Left kidney (tissue), 8 donors: ENCODE results near the gene GDF15. TPM values are rescaled to one million over a fixed set of nuclear protein-coding genes. Genes with fewer than 3 reads are reported as not detected.
"Not testable (repeated sequence)": the region's sequence is repeated elsewhere in the genome, so short reads cannot be mapped to it uniquely, and the experiment has no call there.

Experiments used
- DNase-seq: peaks from one replicate; pipeline ENCODE4 v3.0.0-alpha.2; 2013
- long read RNA-seq, 8 donors: transcript quantifications; one replicate each; lab custom pipeline, GENCODE V29; 2026
- polyA plus RNA-seq: library from polyadenylated mRNA; unstranded; fragments of 120-200 nt; gene quantifications from one replicate; pipeline ENCODE4 v1.2.1, GENCODE V29; 2013; ENCODE audit not compliant: insufficient read length

The GDF15 gene, protein sequence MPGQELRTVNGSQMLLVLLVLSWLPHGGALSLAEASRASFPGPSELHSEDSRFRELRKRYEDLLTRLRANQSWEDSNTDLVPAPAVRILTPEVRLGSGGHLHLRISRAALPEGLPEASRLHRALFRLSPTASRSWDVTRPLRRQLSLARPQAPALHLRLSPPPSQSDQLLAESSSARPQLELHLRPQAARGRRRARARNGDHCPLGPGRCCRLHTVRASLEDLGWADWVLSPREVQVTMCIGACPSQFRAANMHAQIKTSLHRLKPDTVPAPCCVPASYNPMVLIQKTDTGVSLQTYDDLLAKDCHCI
- polyA plus RNA-seq, result 4.2 TPM
- long read RNA-seq, donor 1, partial matches to known transcripts, result 0 of 5 reads
- long read RNA-seq, donor 1, other reads (novel, unspliced or antisense), result 0 of 5 reads
- long read RNA-seq, donor 2, result 0 reads
- long read RNA-seq, donor 3, partial matches to known transcripts, result 0 of 3 reads
- long read RNA-seq, donor 3, other reads (novel, unspliced or antisense), result 0 of 3 reads
- long read RNA-seq, donor 4, result 0 reads
- long read RNA-seq, donor 5, transcript GDF15-201 (2 exons, 1,200 nt), result major isoform, 7 of 7 reads
- long read RNA-seq, donor 5, partial matches to known transcripts, result 0 of 7 reads
- long read RNA-seq, donor 5, other reads (novel, unspliced or antisense), result 0 of 7 reads
- long read RNA-seq, donor 6, partial matches to known transcripts, result 0 of 1 reads
- long read RNA-seq, donor 6, other reads (novel, unspliced or antisense), result 0 of 1 reads
- long read RNA-seq, donor 7, partial matches to known transcripts, result 0 of 2 reads
- long read RNA-seq, donor 7, other reads (novel, unspliced or antisense), result 0 of 2 reads
- long read RNA-seq, donor 8, partial matches to known transcripts, result 0 of 4 reads
- long read RNA-seq, donor 8, other reads (novel, unspliced or antisense), result 0 of 4 reads

DNA sequence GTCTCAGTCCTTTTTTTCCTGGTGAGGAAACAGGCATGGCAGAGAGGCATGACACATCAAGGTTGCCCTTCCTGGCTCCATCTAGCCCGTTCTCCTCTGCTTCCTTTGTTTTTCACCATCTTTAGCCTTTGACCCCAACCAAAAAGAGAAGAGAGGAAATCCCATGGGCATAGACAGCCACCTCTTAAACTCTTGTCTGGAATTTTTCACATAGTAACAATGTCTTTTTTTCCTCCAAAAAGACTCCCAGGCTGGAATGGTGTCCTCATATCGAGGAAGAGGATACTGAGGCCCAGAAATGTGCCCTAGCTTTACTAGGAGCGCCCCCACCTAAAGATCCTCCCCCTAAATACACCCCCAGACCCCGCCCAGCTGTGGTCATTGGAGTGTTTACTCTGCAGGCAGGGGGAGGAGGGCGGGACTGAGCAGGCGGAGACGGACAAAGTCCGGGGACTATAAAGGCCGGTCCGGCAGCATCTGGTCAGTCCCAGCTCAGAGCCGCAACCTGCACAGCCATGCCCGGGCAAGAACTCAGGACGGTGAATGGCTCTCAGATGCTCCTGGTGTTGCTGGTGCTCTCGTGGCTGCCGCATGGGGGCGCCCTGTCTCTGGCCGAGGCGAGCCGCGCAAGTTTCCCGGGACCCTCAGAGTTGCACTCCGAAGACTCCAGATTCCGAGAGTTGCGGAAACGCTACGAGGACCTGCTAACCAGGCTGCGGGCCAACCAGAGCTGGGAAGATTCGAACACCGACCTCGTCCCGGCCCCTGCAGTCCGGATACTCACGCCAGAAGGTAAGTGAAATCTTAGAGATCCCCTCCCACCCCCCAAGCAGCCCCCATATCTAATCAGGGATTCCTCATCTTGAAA is at the start of gene GDF15:
TSS of gene GDF15 (plus strand) at position 484 of the 868 bp plus-strand sequence. CDS start at position 516, 32 bp downstream.
- no peak for DNase-seq

DNA sequence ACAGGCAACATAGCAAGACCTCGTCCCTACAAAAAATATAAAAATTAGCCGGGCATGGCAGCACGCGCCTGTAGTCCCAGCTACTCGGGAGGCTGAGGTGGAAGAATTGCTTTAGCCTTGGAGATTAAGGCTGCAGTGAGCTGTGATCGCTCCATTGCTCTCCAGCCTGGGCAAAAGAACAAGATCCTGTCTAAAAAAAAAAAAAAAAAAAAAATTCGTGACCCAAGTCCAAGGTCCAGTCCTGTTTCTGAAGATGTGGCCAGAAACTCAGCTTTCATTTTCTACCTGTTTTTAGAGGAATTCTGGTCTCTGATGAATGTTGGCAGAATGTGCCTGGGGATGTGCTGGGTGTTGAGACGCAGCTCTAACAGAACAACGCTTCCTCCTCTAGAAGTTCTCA is 47.4 kb upstream of the GDF15 start:
- DNase-seq, result no peak

DNA sequence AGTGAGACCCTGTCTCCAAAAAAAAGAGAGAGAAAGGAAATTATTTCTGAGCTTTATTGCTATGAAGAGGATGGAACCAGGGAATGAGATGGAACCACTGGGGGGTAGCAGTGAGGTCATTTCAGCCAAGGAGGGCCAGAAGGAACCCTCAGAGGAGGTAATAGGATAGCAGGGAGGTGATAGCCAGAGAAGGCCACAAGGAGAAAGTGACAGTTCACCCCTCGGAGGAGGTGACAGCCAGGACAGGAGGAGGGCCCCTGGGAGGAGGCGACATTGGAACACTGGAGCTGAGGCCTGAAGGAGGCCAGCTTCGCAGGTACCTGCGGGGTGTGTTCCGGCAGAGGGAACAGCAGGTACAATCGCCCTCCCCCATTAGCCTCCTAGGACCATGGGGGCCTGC is 46.2 kb upstream of the GDF15 start:
- DNase-seq, result no peak

DNA sequence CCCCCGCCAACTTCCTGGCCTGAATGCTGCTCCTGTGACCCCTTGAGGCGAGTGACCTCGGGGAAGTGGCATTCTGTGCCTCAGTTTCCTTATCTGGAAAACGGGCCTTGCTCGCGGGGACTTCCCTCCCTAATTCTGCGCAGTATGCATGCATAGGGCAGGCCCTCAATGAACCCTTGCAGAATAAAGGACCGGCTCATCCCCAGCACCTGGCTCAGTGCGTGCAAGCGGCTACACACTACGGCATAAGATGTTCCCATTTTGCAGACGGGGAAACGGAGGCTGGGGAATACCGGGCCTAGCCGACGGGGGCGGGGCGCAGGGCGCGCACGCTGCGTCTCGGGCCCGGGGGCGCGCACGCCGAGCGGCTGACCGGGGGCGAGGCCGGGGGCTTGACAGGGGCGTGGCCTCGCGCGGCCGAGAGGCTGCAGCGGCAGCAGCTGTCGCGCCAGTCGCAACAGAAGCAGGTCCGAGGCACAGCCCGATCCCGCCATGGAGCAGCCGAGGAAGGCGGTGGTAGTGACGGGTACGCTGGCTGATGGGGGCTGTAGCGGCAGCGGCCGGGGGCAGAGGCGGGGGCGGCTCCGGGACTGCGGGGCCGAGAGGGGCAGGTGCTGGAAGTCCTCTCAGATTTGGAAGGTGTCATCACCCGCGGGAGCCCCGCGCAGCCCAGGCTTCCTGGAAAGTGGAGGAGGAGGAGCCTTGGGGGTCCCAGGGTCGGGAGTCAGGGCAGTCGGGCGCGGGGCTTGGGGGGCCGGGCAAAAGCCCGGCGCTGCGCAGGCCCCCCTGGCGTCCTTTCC is 45.6 kb upstream of the GDF15 start, which contains the start of gene PGPEP1:
TSS of gene PGPEP1 (plus strand) at position 409 of the 800 bp plus-strand sequence. CDS start at position 493, 84 bp downstream.
- peak; percentile 52 for DNase-seq

DNA sequence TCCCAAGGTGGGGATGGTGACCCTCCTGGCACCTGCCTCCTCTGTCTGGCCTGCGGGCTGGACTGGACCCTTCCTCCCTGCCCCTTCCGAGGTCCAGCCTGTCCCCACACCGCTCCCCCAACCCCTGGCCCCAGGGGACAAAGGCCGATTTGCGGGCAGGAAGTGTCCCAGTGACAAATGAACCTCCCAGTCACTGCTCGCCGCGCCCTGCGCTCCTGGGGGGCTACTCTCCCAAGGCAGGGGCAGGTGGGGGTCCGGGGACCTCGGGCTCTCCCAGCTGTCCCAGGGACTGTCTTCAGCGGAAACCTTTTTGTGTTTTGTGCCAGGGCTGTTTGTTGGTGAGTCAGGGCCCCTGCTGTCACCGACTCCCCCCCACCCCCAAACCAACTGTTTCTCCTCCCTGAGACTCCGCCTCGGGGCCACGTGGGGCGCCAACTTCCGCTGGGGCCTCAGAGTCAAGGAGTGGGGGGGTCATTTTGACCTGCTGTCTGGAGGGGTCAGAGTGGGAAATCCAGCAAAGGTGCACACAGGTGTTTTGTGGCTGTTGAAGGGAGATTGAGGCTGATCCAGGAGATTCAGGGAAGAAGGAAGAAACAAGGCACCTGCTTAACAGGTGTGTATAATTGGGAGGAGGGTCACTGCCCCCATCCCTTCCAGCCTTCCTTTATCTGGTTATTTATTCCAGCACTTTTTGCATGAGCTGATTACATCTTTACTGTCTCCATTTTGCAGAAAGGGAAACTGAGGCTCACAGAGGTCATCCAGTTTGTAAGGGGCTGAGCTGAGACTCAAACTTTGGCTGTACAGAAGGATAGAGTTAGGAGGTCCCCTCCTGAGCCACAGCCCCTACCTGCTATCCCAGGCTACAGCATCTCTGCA is 44.7 kb upstream of the GDF15 start:
- DNase-seq, result no peak

DNA sequence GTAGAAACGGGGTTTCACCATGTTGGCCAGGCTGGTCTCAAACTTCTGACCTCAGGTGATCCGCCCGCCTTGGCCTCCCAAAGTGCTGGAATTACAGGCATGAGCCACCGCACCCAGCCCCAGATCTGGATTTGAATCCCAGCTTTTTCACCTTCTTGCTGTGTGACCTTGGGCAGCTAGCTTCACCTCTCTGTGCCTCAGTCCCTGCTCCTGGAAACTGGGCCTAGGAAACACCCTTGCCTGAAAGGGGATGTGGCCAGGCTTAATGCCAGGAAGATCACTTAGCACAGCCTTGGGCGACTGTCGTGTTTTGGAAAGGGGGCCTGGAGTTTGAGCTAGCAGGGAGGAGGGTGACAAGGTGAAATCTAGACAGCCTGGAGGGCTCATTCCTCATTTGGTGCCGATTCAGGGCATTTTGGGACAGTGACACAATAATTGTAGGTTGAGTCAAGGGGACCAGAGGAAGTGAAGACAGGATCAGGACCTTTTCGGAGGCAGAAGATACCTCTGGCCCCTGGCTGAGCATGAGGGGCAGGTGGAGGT is 43.8 kb upstream of the GDF15 start:
- no peak for DNase-seq

DNA sequence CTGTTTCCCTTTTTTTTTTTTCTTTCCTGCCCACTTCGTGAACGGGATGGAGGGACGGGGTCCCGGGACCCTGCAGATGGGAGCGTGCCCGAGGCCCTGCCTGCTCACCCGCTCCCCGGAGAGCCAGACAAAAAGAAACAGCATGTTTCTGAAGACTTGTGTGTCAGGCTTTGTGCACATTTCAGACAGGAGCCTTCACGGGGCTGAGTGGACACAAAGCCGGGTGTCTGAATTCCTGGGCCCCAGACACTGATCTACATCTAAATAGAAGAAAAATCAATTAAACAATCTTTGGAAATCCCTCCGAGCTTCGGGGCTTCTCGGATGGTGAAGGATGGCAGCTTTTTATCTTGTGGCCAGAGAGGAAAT is 41.4 kb upstream of the GDF15 start:
- no peak for DNase-seq

DNA sequence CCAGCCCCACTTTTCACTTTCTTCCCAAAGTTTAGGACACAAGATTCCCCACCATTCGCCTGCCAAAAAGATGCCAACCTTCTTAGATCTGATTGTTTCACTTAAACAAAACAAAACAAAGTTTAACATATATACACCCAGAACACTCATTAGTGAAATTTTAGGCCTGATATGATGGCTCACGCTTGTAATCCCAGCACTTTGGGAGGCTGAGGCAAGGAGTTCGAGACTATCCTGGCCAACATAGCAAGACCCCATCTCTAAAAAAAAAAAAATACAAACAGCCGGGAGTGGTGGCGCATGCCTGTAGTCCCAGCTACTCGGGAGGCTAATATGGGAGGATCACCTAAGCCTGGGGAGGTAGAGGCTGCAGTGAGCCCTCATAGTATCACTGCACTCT is 40.7 kb upstream of the GDF15 start:
- no peak for DNase-seq

DNA sequence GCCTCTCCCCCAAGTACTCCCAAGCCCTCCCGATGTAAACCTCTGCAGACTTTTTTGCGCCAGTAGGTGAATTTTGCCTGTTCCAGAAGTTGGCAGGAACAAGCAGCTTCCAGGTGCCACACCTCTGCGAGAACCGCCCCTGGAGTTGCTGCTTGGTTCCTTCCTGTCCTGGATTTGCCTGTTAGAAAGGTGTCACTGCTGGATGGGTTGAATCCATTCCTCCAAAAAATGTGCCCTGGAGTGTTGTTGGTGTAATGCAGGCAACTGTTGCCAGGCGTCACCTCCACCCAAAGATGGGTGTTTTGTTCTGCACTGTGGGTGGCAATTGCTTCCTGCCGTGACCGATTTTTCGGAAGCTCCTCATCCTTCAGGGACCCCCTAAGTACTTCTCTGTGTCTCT is 39.9 kb upstream of the GDF15 start:
- no peak for DNase-seq

DNA sequence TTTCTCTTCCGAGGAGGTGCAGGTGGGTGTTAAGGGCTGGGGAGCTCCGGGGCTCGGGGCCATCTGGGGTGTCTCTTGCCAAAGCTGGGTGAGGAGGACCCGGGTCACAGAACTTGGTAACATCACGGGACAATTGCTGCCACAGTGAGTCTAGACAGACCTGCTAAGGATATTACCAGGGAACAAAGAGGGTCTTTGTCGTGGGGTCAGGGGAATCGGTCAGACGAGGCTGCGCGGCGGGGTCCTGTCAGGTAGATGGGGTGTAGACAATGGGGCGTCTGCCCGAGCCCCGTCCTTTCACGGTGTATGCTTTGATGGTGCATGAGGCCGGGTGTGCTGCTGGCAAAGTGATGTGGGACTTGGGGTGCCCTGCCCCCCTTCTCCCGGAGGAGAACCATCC is 37.8 kb upstream of the GDF15 start:
- DNase-seq, result no peak

DNA sequence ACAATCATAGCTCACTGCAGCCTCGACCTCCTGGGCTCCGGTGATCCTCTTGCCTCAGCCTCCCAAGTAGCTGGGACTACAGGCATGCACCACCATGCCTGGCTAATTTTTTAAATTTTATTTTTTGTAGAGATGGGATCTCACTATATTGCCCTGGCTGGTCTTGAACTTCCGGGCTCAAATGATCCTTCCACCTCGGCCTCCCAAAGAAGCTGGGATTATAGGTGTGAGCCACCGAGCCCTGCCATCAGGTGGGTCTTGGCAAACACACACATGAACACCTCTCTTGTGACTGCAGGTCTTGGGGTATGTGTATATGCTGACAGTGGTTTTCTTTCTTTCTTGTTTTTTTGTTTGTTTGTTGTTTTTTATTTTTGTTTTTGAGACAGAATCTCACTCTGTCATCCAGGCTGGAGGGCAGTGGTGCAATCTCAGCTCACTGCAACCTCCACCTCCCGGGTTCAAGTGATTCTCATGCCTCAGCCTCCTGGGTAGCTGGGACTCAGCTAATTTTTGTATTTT is 37.1 kb upstream of the GDF15 start:
- DNase-seq, result not testable (repeated sequence)

DNA sequence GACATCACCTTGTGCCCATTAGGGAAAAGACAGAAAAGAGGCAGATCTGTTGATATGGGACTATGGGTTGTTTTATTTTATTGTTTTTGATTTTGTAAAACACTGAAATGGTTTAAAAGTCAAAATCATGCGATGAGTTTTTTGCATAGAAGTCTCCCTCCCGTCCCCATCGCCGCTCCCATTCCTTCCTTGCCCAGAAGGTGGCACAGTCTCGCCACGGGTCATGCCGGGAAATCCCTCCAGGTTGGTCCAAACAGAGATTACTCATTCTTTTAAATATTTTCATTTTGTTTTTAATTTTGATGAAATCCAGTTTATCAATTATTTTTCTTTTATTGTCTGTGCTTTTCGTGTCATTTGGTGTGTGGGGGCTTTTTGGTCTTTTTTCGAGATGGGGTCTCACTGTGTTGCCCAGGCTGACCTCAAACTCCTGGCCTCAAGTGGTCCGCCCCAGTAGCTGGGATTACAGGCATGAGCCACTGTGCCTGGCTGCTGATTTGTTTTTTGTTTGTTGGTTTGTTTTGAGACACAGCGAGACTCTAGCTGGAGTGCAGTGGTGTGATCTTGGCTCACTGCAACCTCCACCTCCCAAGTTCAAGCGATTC is 36.3 kb upstream of the GDF15 start:
- no peak for DNase-seq

DNA sequence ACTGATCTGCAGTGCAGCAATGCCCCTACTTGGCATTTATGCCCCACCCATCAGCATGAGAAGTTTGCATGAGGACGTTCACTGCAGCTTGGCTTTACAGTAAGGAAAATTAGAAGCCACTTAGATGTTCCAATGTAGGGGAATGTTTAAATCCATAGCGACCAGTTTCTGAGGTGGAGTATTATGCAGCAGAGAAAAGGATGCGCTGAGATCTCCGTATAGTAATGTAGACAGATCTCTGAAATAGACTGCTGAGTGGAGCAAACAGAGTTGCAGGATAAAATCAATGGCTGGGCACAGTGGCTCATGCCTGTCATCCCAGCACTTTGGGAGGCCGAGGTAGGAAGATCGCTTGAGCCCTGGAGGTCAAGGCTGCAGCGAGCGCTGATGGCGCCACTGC is 35.5 kb upstream of the GDF15 start:
- no peak for DNase-seq

DNA sequence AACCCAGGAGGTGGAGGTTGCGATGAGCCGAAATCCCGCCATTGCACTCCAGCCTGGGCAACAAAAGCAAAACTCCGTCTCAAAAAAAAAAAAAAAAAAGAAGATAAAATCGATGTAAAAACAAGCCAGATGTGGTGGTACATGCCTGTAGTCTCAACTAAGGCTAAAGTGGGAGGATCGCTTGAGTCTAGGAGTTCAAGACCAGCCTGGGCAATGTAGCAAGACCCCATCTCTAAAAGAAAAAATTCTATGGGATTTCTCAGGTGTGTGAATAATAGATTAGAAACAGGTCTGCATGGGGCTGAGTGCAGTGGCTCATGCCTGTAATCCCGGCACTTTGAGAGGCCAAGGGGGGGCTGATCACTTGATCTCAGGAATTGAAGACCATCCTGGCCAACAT is 34.4 kb upstream of the GDF15 start:
- no peak for DNase-seq

DNA sequence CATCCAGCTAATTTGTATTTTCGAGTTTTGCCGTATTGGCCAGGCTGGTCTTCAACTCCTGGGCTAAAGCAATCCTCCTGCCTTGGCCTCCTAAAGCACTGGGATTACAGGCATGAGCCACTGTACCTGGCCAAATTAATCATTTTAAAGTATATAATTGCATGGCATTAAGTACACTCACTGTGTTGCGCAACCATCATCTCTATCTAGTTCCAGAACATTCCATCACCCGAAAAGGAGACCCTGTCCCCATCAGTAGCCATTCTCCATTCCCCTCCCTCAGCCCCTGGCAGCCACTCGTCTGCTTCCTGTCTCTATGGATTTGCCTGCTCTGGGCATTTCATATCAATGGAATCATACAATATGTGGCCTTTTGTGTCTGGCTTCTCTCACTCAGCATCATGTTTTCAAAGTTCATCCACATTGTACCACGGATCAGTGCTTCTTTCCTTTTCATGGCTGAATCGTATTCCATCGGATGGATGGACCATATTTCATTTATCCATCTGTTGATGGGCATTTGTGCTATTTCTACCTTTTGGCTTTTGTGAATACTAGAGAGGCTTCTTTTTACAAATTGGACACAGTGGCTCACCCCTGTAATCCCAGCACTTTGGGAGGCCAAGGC is 32.5 kb upstream of the GDF15 start:
- DNase-seq, result no peak

DNA sequence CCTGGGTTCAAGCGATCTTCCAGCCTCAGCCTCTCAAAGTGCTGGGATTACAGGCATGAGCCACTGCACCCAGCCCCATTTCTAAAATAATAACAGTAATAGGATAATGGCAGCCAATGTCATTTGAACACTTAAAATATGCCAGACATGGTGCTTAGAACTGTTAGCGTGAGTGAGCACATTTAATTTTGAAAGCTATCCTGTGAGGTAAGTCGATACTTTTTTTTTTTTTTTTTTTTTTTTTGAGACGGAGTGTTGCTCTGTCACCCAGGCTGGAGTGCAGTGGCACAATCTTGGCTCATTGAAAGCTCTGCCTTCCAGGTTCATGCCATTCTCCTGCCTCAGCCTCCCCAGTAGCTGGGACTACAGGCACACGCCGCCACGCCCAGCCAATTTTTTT is 31.2 kb upstream of the GDF15 start:
- DNase-seq, result not testable (repeated sequence)

DNA sequence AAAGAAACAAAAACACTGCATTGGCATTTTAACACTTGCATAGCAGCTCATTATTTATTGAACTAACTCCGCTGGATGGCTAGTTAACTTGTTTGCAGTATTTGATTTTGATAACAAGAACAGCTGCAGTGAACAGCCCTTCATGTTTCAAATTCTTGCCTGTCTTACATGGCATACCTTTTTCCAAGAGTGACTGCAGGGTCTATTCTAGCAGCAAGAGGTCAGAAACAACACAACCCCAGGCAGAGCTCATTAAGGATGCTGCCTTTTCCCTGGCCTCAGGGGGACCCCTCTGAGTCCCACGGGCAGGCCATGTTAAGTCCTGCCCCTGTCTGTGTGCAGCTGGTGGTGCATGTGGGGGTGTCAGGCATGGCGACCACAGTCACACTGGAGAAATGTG is 28.9 kb upstream of the GDF15 start:
- no peak for DNase-seq

DNA sequence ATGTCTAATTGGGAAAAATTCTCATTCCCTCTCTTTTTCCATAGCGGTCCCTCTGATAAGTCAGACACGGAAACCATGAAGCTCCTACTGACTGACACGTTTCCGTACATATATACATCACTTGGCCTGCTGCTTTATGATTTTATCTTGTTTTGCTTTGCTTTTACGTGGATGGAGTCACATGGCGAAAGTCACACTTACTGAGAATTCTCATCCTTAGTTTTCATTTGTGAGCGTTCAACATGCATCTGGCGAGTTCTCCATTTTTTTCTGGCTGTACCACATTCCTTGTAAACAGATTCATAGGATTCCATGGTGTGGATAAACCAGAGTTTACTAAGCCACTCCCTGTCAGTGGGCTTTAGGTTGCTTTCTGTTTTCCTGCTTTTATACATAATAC is 24.3 kb upstream of the GDF15 start:
- no peak for DNase-seq
